NK-92 (cell line): ENCODE data around the gene AADACL2.
"Not testable (repeated sequence)": the region's sequence is repeated elsewhere in the genome, so short reads cannot be mapped to it uniquely, and the experiment has no call there.

ENCODE experiments used
- DNase-seq: peaks from one replicate; lab custom pipeline; 2025; ENCODE audit not compliant: unreplicated experiment; lab: John Stamatoyannopoulos, UW

AADACL2 gene

DNA sequence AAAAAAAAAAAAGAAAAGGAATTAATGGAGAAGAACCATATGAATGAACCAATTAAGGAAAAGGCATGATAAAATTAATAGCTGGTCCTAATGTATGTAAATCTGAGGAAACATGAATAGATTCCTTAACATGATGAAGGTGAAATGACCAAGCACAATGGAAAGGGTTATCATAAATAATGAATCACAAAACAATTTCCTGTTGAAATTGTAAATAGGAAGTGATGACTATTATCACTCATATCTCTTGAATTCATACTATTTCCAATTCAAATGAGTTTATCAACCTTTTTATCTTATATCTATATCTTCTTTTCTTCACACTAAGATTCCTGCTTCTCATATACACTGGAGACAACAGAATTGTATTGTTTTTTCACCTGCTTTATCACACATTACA lies 32.0 kb downstream of the AADACL2 start:
- no peak for DNase-seq

DNA sequence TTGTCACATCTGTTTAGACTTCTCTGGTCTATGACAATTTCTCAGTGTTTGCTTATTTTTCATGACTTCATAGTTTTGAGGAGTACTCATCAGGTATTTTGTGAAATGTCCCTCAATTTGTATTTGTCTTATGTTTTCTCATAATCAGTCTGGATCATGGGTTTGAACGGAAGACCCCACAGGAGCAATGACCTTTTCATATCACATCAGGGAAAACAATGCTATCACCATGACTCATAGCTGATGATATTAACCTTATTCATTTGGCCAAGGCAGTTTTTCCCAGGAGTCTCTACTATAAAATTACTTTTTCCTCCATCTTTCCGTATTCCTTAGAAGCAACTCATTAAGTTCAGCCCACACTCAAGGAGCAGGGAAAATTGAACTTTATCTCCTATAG lies 32.7 kb downstream of the AADACL2 start:
- no peak for DNase-seq

DNA sequence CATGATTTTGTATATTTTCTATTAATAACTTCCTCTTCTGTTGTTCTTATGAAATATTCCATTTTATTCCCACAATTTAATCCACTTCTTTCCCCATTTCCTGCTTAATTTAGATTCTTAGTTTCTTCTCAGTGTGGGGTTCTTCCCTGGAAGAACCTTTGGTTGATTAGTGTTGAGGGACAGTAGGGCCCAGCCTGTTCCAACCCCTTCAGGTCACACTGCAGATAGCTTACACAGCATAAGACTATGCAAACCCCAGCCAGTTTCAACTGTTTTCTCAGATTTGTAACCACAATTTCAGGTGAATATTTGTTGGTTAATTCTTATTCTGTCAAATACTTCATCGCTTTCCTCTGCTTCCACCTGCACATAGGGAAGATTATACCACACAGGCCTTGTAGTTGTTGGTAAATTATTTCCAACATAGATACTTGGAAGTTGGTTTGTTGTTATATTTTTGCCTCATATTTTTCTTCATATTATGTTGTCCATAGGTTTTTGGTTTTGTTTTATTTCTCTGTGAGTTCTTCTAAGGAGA lies 34.7 kb downstream of the AADACL2 start:
- no peak for DNase-seq

DNA sequence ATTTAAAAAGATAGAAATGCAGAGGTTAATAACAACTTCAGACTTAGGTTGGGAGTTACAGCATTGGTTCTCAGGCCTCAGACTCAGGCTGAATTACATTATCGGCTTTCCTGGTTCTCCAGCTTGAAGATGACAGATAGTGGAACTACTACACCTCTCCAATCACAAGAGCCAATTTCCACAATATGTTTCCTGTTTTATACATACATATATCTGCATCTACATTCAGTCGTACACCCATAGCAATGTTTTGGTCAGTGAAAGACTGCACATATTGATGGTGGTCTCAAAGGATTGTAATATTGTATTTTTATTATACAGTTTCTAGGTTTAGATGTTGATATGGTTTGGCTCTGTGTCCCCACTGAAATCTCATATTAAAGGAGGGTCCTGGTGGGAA lies 35.4 kb downstream of the AADACL2 start:
- no peak for DNase-seq

DNA sequence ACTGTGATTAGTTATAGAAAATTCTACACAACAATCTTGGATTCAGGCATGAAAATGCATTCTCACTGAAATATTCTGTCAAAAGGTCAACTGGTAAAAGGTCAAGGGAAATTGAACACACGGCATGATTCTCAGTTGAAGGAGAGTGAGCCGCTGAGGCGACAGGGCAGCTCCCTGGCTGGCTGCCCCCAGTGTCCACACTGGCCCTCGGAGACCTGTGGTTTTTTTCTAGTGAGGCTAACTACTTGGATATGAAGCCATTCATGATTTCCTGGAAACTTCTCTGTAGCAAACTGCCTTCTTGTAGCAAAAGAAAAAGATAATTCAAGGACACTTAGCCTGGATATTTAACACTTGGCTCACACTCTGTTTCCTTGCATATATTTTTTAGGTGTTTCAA lies 37.2 kb downstream of the AADACL2 start:
- no peak for DNase-seq

DNA sequence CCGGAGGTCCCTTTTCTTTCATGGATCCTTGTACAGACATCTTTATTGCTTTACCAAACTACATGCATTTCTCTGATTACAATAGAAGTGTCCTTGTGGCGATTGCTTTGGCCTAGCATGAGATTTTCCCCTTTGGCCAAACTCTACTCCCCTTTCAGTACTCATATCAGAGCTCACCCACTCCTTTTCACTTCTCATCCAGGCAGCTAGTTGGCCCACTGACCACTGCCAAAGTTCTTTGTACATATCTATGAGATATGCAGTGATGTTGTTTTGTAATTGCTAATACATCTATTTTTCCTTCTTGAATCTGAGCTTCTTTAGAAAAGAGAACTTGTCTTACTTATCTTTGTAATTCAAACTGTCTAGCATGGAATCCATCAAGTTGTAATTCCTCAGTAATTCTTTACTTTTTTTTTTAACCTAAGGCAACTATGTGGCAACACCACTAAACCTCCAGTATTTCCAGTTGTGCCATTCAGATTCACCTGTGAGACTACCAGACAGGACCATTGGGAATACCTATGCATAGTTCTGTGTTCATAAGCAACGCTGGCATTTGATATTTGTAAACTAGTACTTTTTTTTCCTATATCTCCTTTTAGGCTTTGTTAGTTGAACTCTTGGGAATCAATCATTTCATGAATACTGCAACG lies 39.2 kb downstream of the AADACL2 start:
- no peak for DNase-seq

- DNase-seq = no peak
These were observed 40.5 kb downstream of the AADACL2 start for GRCh38 chr3:151774235-151774634.

DNA sequence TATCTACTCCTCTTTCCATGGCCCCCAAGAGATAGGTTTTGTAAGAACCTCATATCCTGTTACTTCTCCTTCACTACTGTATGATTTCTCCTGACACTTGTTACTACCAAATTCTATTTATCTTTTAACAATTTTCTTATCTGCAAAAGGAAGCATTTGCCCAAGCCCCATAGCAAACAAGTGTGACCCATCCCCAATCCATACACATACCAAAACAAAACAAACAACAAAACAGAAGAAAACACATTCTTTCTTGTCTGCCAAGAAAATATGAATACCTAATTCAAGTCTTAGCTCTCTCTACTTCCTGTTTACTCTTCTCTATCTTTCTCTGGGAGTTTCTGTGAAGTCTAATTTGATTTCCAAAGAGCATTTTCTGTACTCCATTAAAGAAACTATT lies 41.2 kb downstream of the AADACL2 start:
- no peak for DNase-seq

GRCh38 chr3:151775314-151776258 lies 41.9 kb downstream of the AADACL2 start:
- DNase-seq = no peak

DNA sequence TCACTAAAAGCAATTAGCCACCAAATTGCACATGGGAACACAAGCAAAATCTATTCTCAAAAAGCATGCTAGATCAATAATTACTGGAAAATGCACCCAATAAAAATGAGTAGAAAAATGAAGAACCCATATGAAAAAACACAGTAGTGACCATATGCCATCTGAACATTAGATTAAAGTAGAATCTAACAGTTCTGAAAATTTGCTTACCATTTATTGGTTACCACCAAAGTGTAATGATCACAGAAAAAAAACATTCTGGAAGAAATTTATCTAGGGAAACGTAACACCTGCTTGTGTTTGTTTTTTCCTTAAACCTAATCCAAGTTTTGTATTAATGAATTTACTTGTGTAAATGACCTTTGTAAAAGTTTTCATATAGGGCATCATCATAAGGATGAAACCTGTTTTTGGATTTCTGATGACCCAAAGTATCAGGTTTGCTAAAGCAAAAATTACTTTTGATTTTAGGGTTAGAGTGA lies 42.6 kb downstream of the AADACL2 start:
- DNase-seq = no peak

DNA sequence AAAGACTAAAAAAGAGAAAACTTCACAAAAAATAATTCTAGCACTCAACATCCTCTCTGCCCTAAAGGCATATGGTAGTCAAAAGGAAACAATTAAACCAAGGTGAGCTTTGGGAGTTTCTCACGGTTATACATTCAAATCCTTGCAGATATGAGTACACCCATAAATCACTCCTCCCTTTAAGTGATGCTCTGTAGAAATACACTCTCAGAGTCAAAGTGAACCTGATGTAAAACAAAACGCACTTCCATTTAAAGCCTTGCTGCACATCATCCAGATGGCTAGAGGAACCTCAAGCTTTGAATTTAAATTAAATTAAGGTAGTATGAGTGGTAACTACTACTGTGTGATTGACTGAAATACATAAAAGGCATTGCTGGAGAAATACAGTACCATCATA lies 44.2 kb downstream of the AADACL2 start:
- DNase-seq = no peak

DNA sequence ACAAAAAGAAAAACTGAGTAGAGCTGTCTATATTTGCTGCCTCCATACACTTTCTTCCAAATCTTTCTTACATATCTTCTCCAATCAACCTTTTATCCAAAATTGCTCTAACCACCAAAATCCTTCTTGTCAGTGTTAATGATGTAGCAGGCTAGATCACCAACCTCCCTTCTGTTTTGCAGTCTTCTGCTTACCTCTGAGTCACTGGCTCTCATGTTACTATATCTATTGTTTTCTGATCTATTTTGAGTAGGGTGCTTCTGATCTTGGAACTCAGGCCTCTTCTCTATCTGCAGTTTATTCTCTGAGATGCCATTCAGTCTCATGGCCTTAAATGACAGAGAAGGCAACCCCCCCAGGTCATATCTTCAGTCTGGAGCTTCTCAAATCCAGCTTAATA lies 53.9 kb downstream of the AADACL2 start:
- DNase-seq = no peak

DNA sequence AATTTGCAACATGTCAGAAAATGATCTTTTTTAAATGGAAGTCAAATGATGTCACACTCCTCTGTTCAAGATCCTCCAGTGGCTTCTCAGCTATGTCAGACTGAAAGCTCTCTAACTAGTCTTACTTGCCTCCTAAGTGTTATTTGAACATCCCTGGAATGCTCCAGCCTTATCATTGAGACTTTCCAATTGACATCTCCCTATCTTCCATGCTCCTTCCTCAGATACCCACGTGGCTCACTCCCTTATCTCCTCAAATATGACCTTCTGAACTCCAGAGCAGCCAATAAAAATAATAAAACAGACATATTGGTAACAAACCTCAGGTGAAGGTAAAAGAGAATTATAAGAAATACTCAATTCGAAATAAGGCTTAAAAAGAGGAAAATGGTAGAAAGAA lies 54.7 kb downstream of the AADACL2 start:
- DNase-seq = no peak

GRCh38 chr3:151789853-151790463 lies 56.2 kb downstream of the AADACL2 start:
- no peak for DNase-seq

GRCh38 chr3:151790763-151791162 lies 57.0 kb downstream of the AADACL2 start:
- DNase-seq = not testable (repeated sequence)

DNA sequence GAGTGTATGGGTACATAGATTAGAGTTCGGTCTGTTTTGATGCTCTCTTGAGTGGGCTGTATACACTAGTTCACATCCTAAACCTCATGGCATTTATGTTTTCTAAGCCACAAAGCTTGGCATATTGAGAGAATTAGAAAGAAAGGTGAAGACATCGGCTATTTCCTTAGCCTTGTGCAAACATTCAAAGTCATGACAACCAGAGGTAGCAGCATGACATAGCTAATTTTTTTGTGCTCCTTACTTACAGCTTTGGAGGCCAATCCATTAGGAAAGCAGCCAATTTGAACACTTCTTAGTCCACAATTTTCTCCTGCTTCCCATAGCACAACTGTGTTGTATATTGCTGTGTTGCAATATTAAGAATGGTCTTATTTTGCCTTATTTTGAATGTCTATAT lies 58.7 kb downstream of the AADACL2 start:
- no peak for DNase-seq

- no peak for DNase-seq
These were observed 59.9 kb downstream of the AADACL2 start for GRCh38 chr3:151793636-151794035.

DNA sequence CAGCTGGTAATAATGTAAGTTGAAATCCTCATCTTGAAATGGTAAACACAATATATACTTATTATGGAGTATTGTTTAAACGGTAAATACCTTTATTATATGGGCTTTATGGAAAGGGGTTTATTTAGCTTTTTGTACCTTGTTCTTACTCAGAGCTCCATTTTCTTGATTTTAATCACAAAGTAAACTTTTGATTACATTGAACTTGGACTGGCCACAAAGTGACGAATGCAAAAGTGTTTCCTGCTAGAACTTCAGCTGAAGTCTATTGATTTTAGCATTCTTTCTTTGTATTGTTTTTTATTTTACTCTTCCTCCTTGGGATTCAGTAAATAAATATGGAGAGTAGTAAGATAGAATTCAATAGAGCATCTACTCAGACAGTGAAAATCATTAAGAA lies 60.4 kb downstream of the AADACL2 start:
- no peak for DNase-seq

GRCh38 chr3:151795276-151795675 lies 61.5 kb downstream of the AADACL2 start:
- DNase-seq = no peak

- no peak for DNase-seq
These were observed 62.5 kb downstream of the AADACL2 start for GRCh38 chr3:151796105-151796680.

GRCh38 chr3:151798466-151798865 lies 64.7 kb downstream of the AADACL2 start:
- no peak for DNase-seq
